Tibial nerve (tissue), 3 donors: ENCODE data around the gene MLXIPL.

Experiments used
- POLR2A ChIP-seq, 2 donors: fragments of 450-650 bp; IDR thresholded peaks; one replicate each; pipeline ENCODE4 v1.6.1; 2017; ENCODE audit warnings: antibody characterized with exemption in 2 of 2, mild to moderate bottlenecking in 2 of 2, moderate library complexity in 2 of 2
- TF ChIP-seq, protein P1 (sequence below), 5 experiments: fragments of 200-600 bp in 3 of 5; fragments of 450-650 bp in 2 of 5; sonication (generic) in 3 of 5; IDR thresholded peaks; one replicate each; pipeline ENCODE4 v1.5.1; 2016 to 2019; ENCODE audit warnings: antibody characterized with exemption in 5 of 5, mild to moderate bottlenecking in 3 of 5, moderate library complexity in 2 of 5

DNA sequence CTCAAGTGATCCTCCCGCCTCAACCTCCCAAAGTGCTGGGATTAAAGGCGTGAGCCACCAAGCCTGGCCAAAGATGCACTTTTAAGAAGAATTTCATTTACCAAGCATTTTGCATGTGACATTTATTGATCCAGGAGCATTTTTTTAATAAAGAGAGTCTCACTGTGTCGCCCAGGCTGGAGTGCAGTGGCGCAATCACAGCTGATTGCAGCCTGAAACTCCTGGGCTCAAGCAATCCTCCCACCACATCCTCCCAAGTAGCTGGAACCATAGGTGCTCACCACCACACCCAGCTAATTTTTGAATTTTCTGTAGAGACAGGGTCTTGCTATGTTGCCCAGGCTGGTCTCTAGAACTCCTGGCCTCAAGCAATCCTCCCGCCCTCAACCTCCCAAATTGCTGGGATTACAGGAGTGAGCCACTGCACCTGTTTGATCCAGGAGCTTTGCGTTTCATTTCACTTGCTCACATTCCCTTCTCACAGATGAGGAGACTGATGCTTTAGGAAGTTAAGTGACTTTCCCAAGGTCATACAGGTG is 41.6 kb downstream of the MLXIPL start:
- TF ChIP-seq, protein P1, sequence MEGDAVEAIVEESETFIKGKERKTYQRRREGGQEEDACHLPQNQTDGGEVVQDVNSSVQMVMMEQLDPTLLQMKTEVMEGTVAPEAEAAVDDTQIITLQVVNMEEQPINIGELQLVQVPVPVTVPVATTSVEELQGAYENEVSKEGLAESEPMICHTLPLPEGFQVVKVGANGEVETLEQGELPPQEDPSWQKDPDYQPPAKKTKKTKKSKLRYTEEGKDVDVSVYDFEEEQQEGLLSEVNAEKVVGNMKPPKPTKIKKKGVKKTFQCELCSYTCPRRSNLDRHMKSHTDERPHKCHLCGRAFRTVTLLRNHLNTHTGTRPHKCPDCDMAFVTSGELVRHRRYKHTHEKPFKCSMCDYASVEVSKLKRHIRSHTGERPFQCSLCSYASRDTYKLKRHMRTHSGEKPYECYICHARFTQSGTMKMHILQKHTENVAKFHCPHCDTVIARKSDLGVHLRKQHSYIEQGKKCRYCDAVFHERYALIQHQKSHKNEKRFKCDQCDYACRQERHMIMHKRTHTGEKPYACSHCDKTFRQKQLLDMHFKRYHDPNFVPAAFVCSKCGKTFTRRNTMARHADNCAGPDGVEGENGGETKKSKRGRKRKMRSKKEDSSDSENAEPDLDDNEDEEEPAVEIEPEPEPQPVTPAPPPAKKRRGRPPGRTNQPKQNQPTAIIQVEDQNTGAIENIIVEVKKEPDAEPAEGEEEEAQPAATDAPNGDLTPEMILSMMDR (IDR thresholded peaks at IDR 0.05) = no peak
- no peak for TF ChIP-seq POLR2A (IDR thresholded peaks at IDR 0.05)
